ENCODE measurements around the gene ADIG. TPM values are rescaled to one million over a fixed set of nuclear protein-coding genes. Genes with fewer than 3 reads are reported as not detected.

Gene ADIG
- total RNA-seq, 2 experiments from 2014 or later: not detected

GRCh38 chr20:38607351-38607750, 26.4 kb downstream of the ADIG start:
- H3K27ac Mint-ChIP-seq: no peak overlapping the region
- H3K4me3 Mint-ChIP-seq: no peak overlapping the region
- H3K9me3 Mint-ChIP-seq: no peaks in the 10 kb centered on the region
- DNase-seq: no peak
- no peaks in the 10 kb centered on the region for H3K36me3 Mint-ChIP-seq
- H3K27me3 Mint-ChIP-seq: peaks cover 49% of the 10 kb centered on the region
- H3K4me1 Mint-ChIP-seq: peaks cover 1% of the 10 kb centered on the region

- Mint-ChIP-seq H3K36me3 (no peaks in the 10 kb centered on the region), H3K27ac (no peak overlapping the region), H3K9me3 (no peaks in the 10 kb centered on the region), H3K4me3 (no peak overlapping the region), H3K4me1 (no peaks in the 10 kb centered on the region), H3K27me3 (peaks cover 41% of the 10 kb centered on the region)
- no peak for DNase-seq
Measured at GRCh38 chr20:38608188-38608587, 27.2 kb downstream of the ADIG start.

- Mint-ChIP-seq H3K27ac (no peak overlapping the region), H3K4me1 (no peaks in the 10 kb centered on the region), H3K27me3 (peaks cover 28% of the 10 kb centered on the region), H3K4me3 (no peak overlapping the region), H3K36me3 (no peaks in the 10 kb centered on the region), H3K9me3 (no peaks in the 10 kb centered on the region)
- DNase-seq: no peak
Measured at GRCh38 chr20:38609815-38610214, 28.8 kb downstream of the ADIG start.

DNA sequence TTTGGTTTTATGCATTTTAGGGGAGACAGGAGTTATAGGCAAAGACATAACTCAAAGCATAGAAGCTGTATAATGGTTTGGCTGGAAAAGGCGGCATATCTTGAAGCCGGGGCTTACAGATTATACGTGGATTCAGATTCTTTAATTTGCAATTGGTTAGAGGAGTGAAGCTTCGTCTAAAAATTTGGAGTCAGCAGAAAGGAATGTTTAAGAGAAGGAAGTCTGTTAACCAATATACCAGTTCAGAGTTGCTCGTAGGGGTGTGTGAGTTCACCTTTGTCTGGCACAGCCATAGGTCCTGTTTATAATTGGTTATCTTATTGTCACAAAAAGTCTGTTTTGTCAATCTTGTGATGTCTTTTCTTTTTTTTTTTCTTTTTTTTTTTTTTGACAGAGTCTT, 29.5 kb downstream of the ADIG start:
- no peak for DNase-seq
- peaks cover 21% of the 10 kb centered on the region for H3K27me3 Mint-ChIP-seq
- no peaks in the 10 kb centered on the region for H3K36me3 Mint-ChIP-seq
- H3K4me3 Mint-ChIP-seq: no peak overlapping the region
- H3K9me3 Mint-ChIP-seq: no peaks in the 10 kb centered on the region
- no peak overlapping the region for H3K27ac Mint-ChIP-seq
- no peaks in the 10 kb centered on the region for H3K4me1 Mint-ChIP-seq

DNA sequence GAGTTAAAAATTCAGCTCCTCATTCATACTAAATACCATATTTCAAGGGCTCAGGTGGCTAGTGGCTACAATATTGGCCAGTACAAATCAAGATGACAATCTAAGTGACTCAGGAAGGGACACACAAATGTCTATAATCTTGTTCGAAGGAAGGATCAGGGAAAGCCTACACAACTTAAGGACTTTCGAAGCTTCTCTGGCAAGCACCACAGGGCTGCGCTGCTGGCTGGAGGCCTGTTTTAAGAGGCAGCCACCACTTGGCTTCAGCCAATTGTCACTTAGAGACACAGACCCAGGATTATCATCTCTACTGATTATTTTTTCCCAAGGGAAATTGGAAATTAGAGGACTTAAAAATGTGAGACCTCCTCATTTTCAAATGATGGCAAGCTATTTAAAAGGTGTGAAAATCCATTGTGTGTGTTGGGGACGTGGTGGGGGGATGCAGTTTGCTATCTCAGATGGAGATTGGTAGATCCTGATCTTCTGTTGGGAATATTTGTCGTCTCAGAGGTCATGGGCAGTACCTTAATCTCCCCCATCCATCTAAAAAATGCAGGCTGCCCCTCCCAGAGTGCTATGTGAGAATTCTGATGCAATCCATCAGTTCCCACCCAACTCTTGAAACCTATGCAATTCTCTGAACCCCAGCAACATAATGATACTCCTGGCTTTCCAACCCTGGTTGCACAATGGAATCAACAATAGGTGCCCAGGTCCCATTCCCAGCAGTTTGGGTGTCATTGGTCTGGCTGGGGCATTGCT, 31.9 kb downstream of the ADIG start:
- Mint-ChIP-seq H3K4me3 (no peak overlapping the region), H3K27me3 (peaks cover 11% of the 10 kb centered on the region)
- no peak for DNase-seq

GRCh38 chr20:38615283-38615682, 34.3 kb downstream of the ADIG start:
- no peaks in the 10 kb centered on the region for H3K4me1 Mint-ChIP-seq
- H3K4me3 Mint-ChIP-seq: no peak overlapping the region
- DNase-seq: no peak
- peaks cover 20% of the 10 kb centered on the region for H3K27me3 Mint-ChIP-seq
- no peaks in the 10 kb centered on the region for H3K9me3 Mint-ChIP-seq
- H3K36me3 Mint-ChIP-seq: no peaks in the 10 kb centered on the region
- no peak overlapping the region for H3K27ac Mint-ChIP-seq

More for the DNA sequence above, 31.9 kb downstream of the ADIG start:
- no peaks in the 10 kb centered on the region for H3K4me1 Mint-ChIP-seq
- H3K36me3 Mint-ChIP-seq: no peaks in the 10 kb centered on the region
- no peak overlapping the region for H3K27ac Mint-ChIP-seq
- H3K9me3 Mint-ChIP-seq: no peaks in the 10 kb centered on the region

DNA sequence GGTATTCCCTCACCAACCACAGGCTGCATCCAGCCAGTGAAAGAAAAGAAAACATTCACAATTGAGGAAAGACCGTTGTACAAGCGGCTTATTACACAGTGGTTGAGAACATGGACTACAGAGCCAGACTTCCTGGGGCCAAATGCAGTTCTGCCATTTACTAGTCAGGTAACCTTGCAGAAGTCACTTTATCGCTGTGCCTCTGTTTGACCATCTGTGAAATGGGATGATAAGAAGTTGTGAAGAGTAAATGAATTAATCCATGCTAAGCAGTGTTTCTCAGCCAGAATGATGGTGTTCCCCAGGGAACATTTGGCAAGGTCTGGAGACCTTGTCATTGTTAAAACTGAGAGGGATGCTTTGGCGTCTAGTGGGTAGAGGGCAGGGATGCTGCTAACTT, 35.5 kb downstream of the ADIG start:
- no peak overlapping the region for H3K4me3 Mint-ChIP-seq
- H3K4me1 Mint-ChIP-seq: no peaks in the 10 kb centered on the region
- no peaks in the 10 kb centered on the region for H3K9me3 Mint-ChIP-seq
- H3K27ac Mint-ChIP-seq: no peak overlapping the region
- no peak for DNase-seq
- H3K27me3 Mint-ChIP-seq: peaks cover 27% of the 10 kb centered on the region
- H3K36me3 Mint-ChIP-seq: no peaks in the 10 kb centered on the region

DNA sequence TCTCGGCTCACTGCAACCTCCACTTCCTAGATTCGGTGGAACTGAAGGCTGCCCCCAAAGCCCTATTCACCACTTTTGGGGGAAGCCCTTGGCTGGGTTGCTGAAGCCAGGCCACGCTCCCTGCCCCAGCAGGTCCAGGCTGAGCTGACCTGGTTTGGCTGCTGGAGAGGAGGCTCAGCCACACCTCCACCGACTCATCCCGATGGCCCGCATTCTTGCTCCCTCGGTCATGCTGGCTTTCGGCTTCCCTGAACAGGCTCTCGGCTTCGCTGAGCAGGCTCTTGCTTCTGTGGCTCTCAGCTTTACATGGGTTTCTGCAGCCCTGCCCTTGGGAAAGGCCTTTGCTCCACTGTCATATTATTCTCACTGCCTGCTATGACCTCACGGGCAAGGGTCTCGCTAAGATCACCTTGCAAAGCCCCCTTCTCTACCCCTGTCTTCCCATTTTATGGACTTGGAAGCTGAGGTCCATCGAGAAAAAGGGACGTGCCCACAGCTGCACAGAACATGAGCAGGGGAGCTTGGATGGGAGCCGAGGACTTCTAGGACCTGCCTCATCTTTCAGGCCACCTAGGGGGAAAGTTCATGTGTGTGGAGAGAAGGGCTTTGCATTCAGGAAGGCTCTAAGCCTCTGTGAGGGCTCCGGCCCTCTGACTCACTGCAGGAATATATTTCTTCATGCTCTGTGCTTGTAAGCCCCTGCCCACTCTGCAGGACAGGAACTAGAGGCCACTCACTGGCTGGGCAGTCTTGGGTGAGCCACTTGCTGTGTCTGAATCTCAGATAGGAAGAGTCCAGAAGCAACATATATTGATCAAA, 36.2 kb downstream of the ADIG start:
- Mint-ChIP-seq H3K4me3 (no peak overlapping the region), H3K27ac (no peak overlapping the region), H3K4me1 (no peaks in the 10 kb centered on the region), H3K27me3 (peaks cover 27% of the 10 kb centered on the region), H3K9me3 (no peaks in the 10 kb centered on the region), H3K36me3 (no peaks in the 10 kb centered on the region)
- DNase-seq: no peak

GRCh38 chr20:38617830-38618196, 36.8 kb downstream of the ADIG start:
- no peak overlapping the region for H3K27ac Mint-ChIP-seq
- no peak for DNase-seq
- no peaks in the 10 kb centered on the region for H3K36me3 Mint-ChIP-seq
- peaks cover 27% of the 10 kb centered on the region for H3K27me3 Mint-ChIP-seq
- H3K4me3 Mint-ChIP-seq: no peak overlapping the region
- no peaks in the 10 kb centered on the region for H3K9me3 Mint-ChIP-seq
- H3K4me1 Mint-ChIP-seq: no peaks in the 10 kb centered on the region

- no peak overlapping the region for H3K4me3 Mint-ChIP-seq
- H3K4me1 Mint-ChIP-seq: no peaks in the 10 kb centered on the region
- H3K36me3 Mint-ChIP-seq: no peaks in the 10 kb centered on the region
- H3K9me3 Mint-ChIP-seq: no peaks in the 10 kb centered on the region
- peaks cover 27% of the 10 kb centered on the region for H3K27me3 Mint-ChIP-seq
- no peak for DNase-seq
- H3K27ac Mint-ChIP-seq: no peak overlapping the region
Measured at GRCh38 chr20:38620441-38620840, 39.4 kb downstream of the ADIG start.

GRCh38 chr20:38623061-38623460, 42.1 kb downstream of the ADIG start:
- peaks cover 18% of the 10 kb centered on the region for H3K27me3 Mint-ChIP-seq

GRCh38 chr20:38624084-38624483, 43.1 kb downstream of the ADIG start:
- peaks cover 11% of the 10 kb centered on the region for H3K27me3 Mint-ChIP-seq
- no peak overlapping the region for H3K27ac Mint-ChIP-seq
- DNase-seq: no peak
- H3K4me3 Mint-ChIP-seq: no peak overlapping the region
- H3K36me3 Mint-ChIP-seq: no peaks in the 10 kb centered on the region
- H3K9me3 Mint-ChIP-seq: no peaks in the 10 kb centered on the region
- no peaks in the 10 kb centered on the region for H3K4me1 Mint-ChIP-seq

More at GRCh38 chr20:38623061-38623460, 42.1 kb downstream of the ADIG start:
- Mint-ChIP-seq H3K36me3 (no peaks in the 10 kb centered on the region), H3K4me3 (no peak overlapping the region), H3K9me3 (no peaks in the 10 kb centered on the region), H3K27ac (no peak overlapping the region), H3K4me1 (no peaks in the 10 kb centered on the region)
- no peak for DNase-seq

DNA sequence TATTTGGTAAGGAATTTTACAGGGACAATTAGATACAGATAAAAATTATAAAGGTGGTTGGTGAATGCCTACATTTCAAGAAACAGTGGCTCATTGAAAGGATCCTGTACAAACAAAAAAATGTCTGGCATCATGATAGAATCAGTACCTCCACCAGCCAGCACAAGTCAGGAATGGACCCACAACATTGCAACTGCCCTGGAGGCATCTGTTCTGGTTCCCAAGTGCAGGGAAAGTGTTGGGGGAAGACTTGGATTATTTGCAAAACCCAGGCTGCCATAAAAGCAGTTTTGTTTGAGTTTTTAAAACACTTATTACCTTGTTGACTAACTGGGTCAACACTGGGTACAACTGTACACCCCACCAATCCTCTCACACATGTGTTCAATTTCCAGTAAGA, 44.9 kb downstream of the ADIG start:
- DNase-seq: no peak
- H3K4me3 Mint-ChIP-seq: no peak overlapping the region
- no peak overlapping the region for H3K27ac Mint-ChIP-seq
- H3K27me3 Mint-ChIP-seq: peaks cover 1% of the 10 kb centered on the region
- no peaks in the 10 kb centered on the region for H3K9me3 Mint-ChIP-seq
- no peaks in the 10 kb centered on the region for H3K4me1 Mint-ChIP-seq
- no peaks in the 10 kb centered on the region for H3K36me3 Mint-ChIP-seq

DNA sequence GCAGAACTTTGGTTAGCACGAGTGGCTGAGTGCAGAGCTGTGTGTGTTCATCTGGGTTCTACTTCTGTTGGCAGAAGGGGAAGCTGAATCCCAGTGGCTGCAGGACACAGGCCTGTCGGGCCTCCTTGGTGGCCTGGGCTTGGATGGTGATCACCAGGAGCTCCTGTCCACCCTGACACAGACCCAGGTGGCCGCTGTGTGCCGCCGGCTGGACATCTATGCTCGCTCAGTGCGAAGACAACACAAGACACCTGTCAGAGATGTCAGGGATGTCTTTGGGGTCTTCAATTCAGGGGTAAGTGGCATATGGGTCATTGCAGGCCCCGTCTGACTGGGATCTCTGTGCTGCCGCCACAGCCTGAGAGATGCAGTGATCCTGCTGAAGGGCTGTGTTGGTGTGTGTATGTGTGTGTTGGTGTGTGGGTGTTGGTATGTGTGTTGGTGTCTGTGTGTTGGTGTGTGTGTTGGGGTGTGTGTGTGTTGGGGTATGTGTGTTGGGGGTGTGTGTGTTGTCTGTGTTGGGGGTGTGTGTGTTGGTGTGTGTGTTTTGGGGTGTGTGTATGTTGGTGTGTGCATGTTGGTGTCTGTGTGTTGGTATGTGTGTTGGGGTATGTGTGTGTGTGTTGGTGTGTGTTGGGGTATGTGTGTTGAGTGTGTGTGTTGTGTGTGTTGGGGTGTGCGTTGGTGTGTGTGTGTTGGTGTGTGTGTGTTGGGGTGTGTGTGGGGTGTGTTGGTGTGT, 46.1 kb downstream of the ADIG start:
- peaks cover 1% of the 10 kb centered on the region for H3K4me1 Mint-ChIP-seq
- no peak overlapping the region for H3K4me3 Mint-ChIP-seq
- H3K9me3 Mint-ChIP-seq: no peaks in the 10 kb centered on the region
- no peaks in the 10 kb centered on the region for H3K36me3 Mint-ChIP-seq
- no peak for DNase-seq
- H3K27ac Mint-ChIP-seq: no peak overlapping the region
- H3K27me3 Mint-ChIP-seq: no peaks in the 10 kb centered on the region
